Measurements from ENCODE around the gene PRDM16. TPM values are rescaled to one million over a fixed set of nuclear protein-coding genes. Genes with fewer than 3 reads are reported as not detected.

PRDM16 gene
- total and polyA plus RNA-seq, 2 donors (not counting 1 experiment from before 2014, with no cell fraction given), result 0.03 to 0.12 TPM

DNA sequence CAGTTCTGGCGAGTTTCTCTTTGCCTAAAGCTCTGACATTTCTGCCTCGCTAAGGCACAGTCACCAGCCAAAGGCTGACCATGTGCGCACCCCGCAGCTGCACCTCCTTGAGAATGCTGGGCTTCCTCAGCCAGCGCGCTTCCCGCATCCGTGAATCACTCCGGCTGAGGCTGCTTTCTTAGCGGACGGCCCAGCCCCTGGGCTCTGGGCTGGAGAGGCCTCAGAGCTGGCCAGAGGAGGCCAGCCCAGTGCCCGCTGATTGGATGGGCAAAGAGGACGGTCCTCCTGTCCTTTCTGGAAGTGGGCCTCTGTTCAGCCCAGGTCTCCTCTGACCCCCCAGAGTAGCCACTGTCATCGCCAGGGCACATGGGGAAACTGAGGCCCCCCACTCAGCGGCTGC is 56.1 kb downstream of the PRDM16 start:
- Histone ChIP-seq H3K79me2 (ENCODE audit: control insufficient read depth, insufficient read depth, low read length) (no peaks in the 10 kb centered on the region), H3K36me3 (replicated peaks in 1 of 2; ENCODE audit: control extremely low read depth in 1 of 2, control insufficient read depth in 1 of 2, extremely low read depth in 1 of 2, insufficient read depth in 2 of 2, low read length in 1 of 2) (no peaks in the 10 kb centered on the region), H4K20me1 (ENCODE audit: control insufficient read depth, insufficient read depth, low read length, poor library complexity, severe bottlenecking) (no peaks in the 10 kb centered on the region), H2AFZ (ENCODE audit: insufficient read depth, low read depth, low read length, poor library complexity, severe bottlenecking) (no peak overlapping the region), H3K27ac (ENCODE audit: low read length in 2 of 2) (no peak overlapping the region), H3K9ac (ENCODE audit: low read length) (no peak overlapping the region), H3K4me2 (replicated peaks; ENCODE audit: low read depth, low read length, poor library complexity, severe bottlenecking) (no peak overlapping the region), H3K4me1 (ENCODE audit: control insufficient read depth in 2 of 2, insufficient read depth in 2 of 2, low read length in 2 of 2) (no peaks in the 10 kb centered on the region), H3K27me3 (replicated peaks in 1 of 4; ENCODE audit: control extremely low read depth in 1 of 4, control insufficient read depth in 3 of 4, insufficient read depth in 4 of 4, low read length in 3 of 4) (no peaks in the 10 kb centered on the region), H3K9me3 (ENCODE audit: control extremely low read depth in 1 of 3, control insufficient read depth in 2 of 3, insufficient read depth in 1 of 3, low read length in 2 of 3) (no peaks in the 10 kb centered on the region), H3K4me3 (ENCODE audit: control extremely low read depth in 1 of 5, extremely low read depth in 1 of 5, insufficient read depth in 1 of 5, low read depth in 2 of 5, low read length in 4 of 5) (no peak overlapping the region)
- Mint-ChIP-seq H3K9me3 (ENCODE audit: insufficient read depth) (no peaks in the 10 kb centered on the region), H3K27me3 (no peaks in the 10 kb centered on the region), H3K4me1 (no peaks in the 10 kb centered on the region), H3K4me3 (no peak overlapping the region), H3K27ac (no peak overlapping the region)
- CTCF ChIA-PET, result no interaction called here
- ATAC-seq (ENCODE audit: low read depth) (no peak), DNase-seq (no peak)
- intact Hi-C loops (cut with micrococcal nuclease), result no loop called here
- no peak for TF ChIP-seq EZH2 (IDR thresholded peaks at IDR 0.05; ENCODE audit: borderline replicate concordance, insufficient read depth, low read depth, low read length, poor library complexity, severe bottlenecking)
- no peak for TF ChIP-seq CTCF (IDR thresholded peaks at IDR 0.05)
- WGBS (ENCODE audit: insufficient coverage), result 94% methylated on average over 15 of the region's 15 CpGs
- POLR2A ChIA-PET, result no interaction called here

GRCh38 chr1:3125546-3126368 is 56.8 kb downstream of the PRDM16 start:
- Mint-ChIP-seq H3K27me3 (no peaks in the 10 kb centered on the region), H3K9me3 (ENCODE audit: insufficient read depth) (no peaks in the 10 kb centered on the region), H3K4me1 (no peaks in the 10 kb centered on the region), H3K27ac (no peak overlapping the region), H3K4me3 (no peak overlapping the region)
- intact Hi-C loops (cut with micrococcal nuclease), result no loop called here
- no peaks in the 10 kb centered on the region for H4K20me1 ChIP-seq (ENCODE audit: control insufficient read depth, insufficient read depth, low read length, poor library complexity, severe bottlenecking)
- H3K9me3 ChIP-seq (ENCODE audit: control extremely low read depth in 1 of 3, control insufficient read depth in 2 of 3, insufficient read depth in 1 of 3, low read length in 2 of 3), result no peaks in the 10 kb centered on the region
- H2AFZ ChIP-seq (ENCODE audit: insufficient read depth, low read depth, low read length, poor library complexity, severe bottlenecking), result no peak overlapping the region
- TF ChIP-seq CTCF (IDR thresholded peaks at IDR 0.05) (no peak), EZH2 (IDR thresholded peaks at IDR 0.05; ENCODE audit: borderline replicate concordance, insufficient read depth, low read depth, low read length, poor library complexity, severe bottlenecking) (no peak)
- ATAC-seq (ENCODE audit: low read depth) (no peak), DNase-seq (no peak)
- no peak overlapping the region for H3K4me3 ChIP-seq (ENCODE audit: control extremely low read depth in 1 of 5, extremely low read depth in 1 of 5, insufficient read depth in 1 of 5, low read depth in 2 of 5, low read length in 4 of 5)
- POLR2A ChIA-PET, result no interaction called here
- H3K27me3 ChIP-seq (replicated peaks in 1 of 4; ENCODE audit: control extremely low read depth in 1 of 4, control insufficient read depth in 3 of 4, insufficient read depth in 4 of 4, low read length in 3 of 4), result no peaks in the 10 kb centered on the region
- no peak overlapping the region for H3K9ac ChIP-seq (ENCODE audit: low read length)
- H3K36me3 ChIP-seq (replicated peaks in 1 of 2; ENCODE audit: control extremely low read depth in 1 of 2, control insufficient read depth in 1 of 2, extremely low read depth in 1 of 2, insufficient read depth in 2 of 2, low read length in 1 of 2), result no peaks in the 10 kb centered on the region
- CTCF ChIA-PET, result no interaction called here
- 96% methylated on average over 45 of the region's 47 CpGs for WGBS (ENCODE audit: insufficient coverage)
- H3K79me2 ChIP-seq (ENCODE audit: control insufficient read depth, insufficient read depth, low read length), result no peaks in the 10 kb centered on the region
- no peak overlapping the region for H3K4me2 ChIP-seq (replicated peaks; ENCODE audit: low read depth, low read length, poor library complexity, severe bottlenecking)
- no peaks in the 10 kb centered on the region for H3K4me1 ChIP-seq (ENCODE audit: control insufficient read depth in 2 of 2, insufficient read depth in 2 of 2, low read length in 2 of 2)
- no peak overlapping the region for H3K27ac ChIP-seq (ENCODE audit: low read length in 2 of 2)
